ENCODE data around the gene TPCN1.

The TPCN1 gene

GRCh38 chr12:113271853-113272561 lies 50.7 kb downstream of the TPCN1 start:
- peak overlapping the region in 19 of 21 experiments; percentile 24 to 87 (median 73) for H3K27ac ChIP-seq
- no peak overlapping the region for H3K4me3 ChIP-seq

- Histone ChIP-seq H3K27ac (peak overlapping the region in 8 of 21 experiments; percentile 24 to 87 (median 79)), H3K4me3 (no peak overlapping the region)
Observed at GRCh38 chr12:113273053-113273725, 51.9 kb downstream of the TPCN1 start.

- Histone ChIP-seq H3K4me3 (no peak overlapping the region), H3K27ac (no peak overlapping the region)
Observed at GRCh38 chr12:113274848-113275247, 53.6 kb downstream of the TPCN1 start.

GRCh38 chr12:113276306-113276705 lies 55.0 kb downstream of the TPCN1 start:
- H3K27ac ChIP-seq, result no peak overlapping the region
- H3K4me3 ChIP-seq, result no peak overlapping the region

GRCh38 chr12:113276946-113277500 lies 55.8 kb downstream of the TPCN1 start:
- no peak overlapping the region for H3K27ac ChIP-seq

GRCh38 chr12:113277511-113277910 lies 56.2 kb downstream of the TPCN1 start:
- Histone ChIP-seq H3K4me3 (no peak overlapping the region), H3K27ac (no peak overlapping the region)

More at GRCh38 chr12:113276946-113277500, 55.8 kb downstream of the TPCN1 start:
- H3K4me3 ChIP-seq, result no peak overlapping the region

GRCh38 chr12:113278141-113278540 lies 56.9 kb downstream of the TPCN1 start:
- no peak overlapping the region for H3K27ac ChIP-seq
- no peak overlapping the region for H3K4me3 ChIP-seq

- peak overlapping the region in 1 of 21 experiments; percentile 27 for H3K27ac ChIP-seq
Observed at GRCh38 chr12:113278633-113279032, 57.4 kb downstream of the TPCN1 start.

GRCh38 chr12:113284751-113285150 lies 63.5 kb downstream of the TPCN1 start:
- Histone ChIP-seq H3K4me3 (no peak overlapping the region), H3K27ac (no peak overlapping the region)

More at GRCh38 chr12:113278633-113279032, 57.4 kb downstream of the TPCN1 start:
- H3K4me3 ChIP-seq, result no peak overlapping the region

- Histone ChIP-seq H3K27ac (no peak overlapping the region), H3K4me3 (no peak overlapping the region)
Observed at GRCh38 chr12:113285679-113286610, 64.7 kb downstream of the TPCN1 start.

- Histone ChIP-seq H3K27ac (peak overlapping the region in 1 of 21 experiments; percentile 31), H3K4me3 (no peak overlapping the region)
Observed at GRCh38 chr12:113286712-113287111, 65.4 kb downstream of the TPCN1 start.

GRCh38 chr12:113287146-113287898 lies 66.1 kb downstream of the TPCN1 start:
- no peak overlapping the region for H3K4me3 ChIP-seq
- H3K27ac ChIP-seq, result peak overlapping the region in 1 of 21 experiments; percentile 31

GRCh38 chr12:113287899-113288282 lies 66.6 kb downstream of the TPCN1 start:
- Histone ChIP-seq H3K27ac (no peak overlapping the region), H3K4me3 (no peak overlapping the region)

GRCh38 chr12:113289361-113289760 lies 68.1 kb downstream of the TPCN1 start:
- H3K27ac ChIP-seq, result no peak overlapping the region
- H3K4me3 ChIP-seq, result no peak overlapping the region

GRCh38 chr12:113290506-113290905 lies 69.2 kb downstream of the TPCN1 start:
- Histone ChIP-seq H3K4me3 (no peak overlapping the region), H3K27ac (no peak overlapping the region)

- Histone ChIP-seq H3K27ac (no peak overlapping the region), H3K4me3 (no peak overlapping the region)
Observed at GRCh38 chr12:113291586-113291985, 70.3 kb downstream of the TPCN1 start.

GRCh38 chr12:113292091-113292490 lies 70.8 kb downstream of the TPCN1 start:
- Histone ChIP-seq H3K27ac (no peak overlapping the region), H3K4me3 (no peak overlapping the region)

- Histone ChIP-seq H3K27ac (no peak overlapping the region), H3K4me3 (no peak overlapping the region)
Observed at GRCh38 chr12:113292547-113292946, 71.3 kb downstream of the TPCN1 start.

GRCh38 chr12:113293100-113293499 lies 71.8 kb downstream of the TPCN1 start:
- H3K27ac ChIP-seq, result no peak overlapping the region
- H3K4me3 ChIP-seq, result no peak overlapping the region

All from skin epidermis (tissue), 12 donors.